Peyer's patch (tissue), 4 donors: ENCODE data around the gene ACY1. TPM values are rescaled to one million over a fixed set of nuclear protein-coding genes. Genes with fewer than 3 reads are reported as not detected.
A peak's percentile ranks its signal among the peaks of the same experiment; 100 is the strongest.

Experiments
- DNase-seq, 3 donors: peaks; one replicate each; pipeline ENCODE4 v3.0.0-alpha.2; 2017 to 2019
- H3K27ac ChIP-seq, 4 donors: fragments of 200-600 bp; sonication (generic); one replicate each; pipeline ENCODE4 v1.5.1; 2016 to 2019
- H3K27me3 ChIP-seq, 2 donors: fragments of 200-600 bp; sonication (generic); one replicate each; pipeline ENCODE4 v1.5.1; 2019
- H3K36me3 ChIP-seq, 3 donors: fragments of 200-600 bp; sonication (generic); one replicate each; pipeline ENCODE4 v1.5.1; 2016 to 2019
- H3K4me1 ChIP-seq, 4 donors: fragments of 200-600 bp; sonication (generic); one replicate each; pipeline ENCODE4 v1.5.1; 2016 to 2019
- H3K4me3 ChIP-seq, 4 donors: fragments of 200-600 bp; sonication (generic); 1 replicate in 3 of 4; 2 replicates in 1 of 4; pipeline ENCODE4 v1.5.1; 2016 to 2019; ENCODE audit warnings: mild to moderate bottlenecking in 1 of 4
- H3K9me3 ChIP-seq, 4 donors: fragments of 200-600 bp; sonication (generic); one replicate each; pipeline ENCODE4 v1.5.1; 2016 to 2019; ENCODE audit warnings: mild to moderate bottlenecking in 1 of 4
- POLR2A ChIP-seq, 2 donors: fragments of 450-650 bp; IDR thresholded peaks; one replicate each; pipeline ENCODE4 v1.5.1; 2017; ENCODE audit warnings: antibody characterized with exemption in 2 of 2, mild to moderate bottlenecking in 2 of 2, moderate library complexity in 2 of 2
- total RNA-seq, 4 donors: library from RNA; depleted of rRNA; stranded (reverse); fragments of >200 nt; gene quantifications; one replicate each; pipeline ENCODE4 v1.1.0, GENCODE V29; 2016
- TF ChIP-seq, protein P1 (sequence below), 6 experiments: fragments of 450-650 bp in 4 of 6; fragments of 200-600 bp in 2 of 6; sonication (generic) in 1 of 6; IDR thresholded peaks; one replicate each; pipeline ENCODE4 v1.5.1; 2017 to 2019; ENCODE audit warnings: antibody characterized with exemption in 6 of 6, mild to moderate bottlenecking in 3 of 6, moderate library complexity in 1 of 6

The ACY1 gene
- total RNA-seq, 4 donors from 2014 or later = 95.7 to 977 (median 609) TPM

DNA sequence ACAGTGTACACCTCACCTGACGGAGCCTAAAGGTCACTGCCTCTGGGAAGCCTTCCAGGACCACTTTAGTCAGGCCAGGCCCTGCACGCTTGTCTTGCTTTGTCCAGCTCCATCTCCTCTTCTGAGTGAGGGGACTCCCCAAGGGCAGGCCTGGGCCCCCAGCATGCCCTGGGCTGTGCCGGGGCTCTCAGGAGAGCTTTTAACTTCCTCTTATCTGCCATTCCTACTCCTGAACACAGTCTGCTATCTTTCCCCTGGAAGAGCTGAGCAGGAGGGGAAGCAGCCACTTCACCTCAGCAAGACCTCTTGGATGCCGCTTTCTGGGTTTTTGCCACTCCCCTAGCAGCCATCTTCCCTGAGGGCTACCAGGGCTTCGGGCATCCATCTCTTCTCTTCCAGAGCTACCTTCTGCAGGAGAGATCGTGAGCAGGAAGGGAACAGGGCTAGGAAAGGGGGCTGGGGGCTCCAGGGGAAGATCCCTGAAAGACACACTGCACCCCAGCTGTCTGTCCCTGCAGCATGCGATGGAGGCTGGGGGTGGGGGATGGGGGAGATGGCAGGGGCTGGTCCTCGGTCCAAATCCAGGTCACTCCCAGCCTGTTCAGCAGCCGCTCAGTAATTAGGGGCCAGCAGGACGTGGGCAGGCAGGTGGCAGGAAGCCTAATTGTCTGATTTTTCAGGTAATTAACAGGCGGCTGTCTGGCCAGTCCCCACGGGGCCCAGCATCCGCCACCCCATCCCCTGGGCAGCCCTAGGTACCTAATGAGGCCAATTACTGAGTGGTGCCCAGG, 32.3 kb downstream of the ACY1 start:
- no peaks in the 10 kb centered on the region for H3K36me3 ChIP-seq
- H3K27ac ChIP-seq = no peak overlapping the region
- no peaks in the 10 kb centered on the region for H3K27me3 ChIP-seq
- H3K4me1 ChIP-seq = no peaks in the 10 kb centered on the region
- DNase-seq = no peak
- H3K9me3 ChIP-seq = no peaks in the 10 kb centered on the region
- no peak overlapping the region for H3K4me3 ChIP-seq
- TF ChIP-seq, protein P1, sequence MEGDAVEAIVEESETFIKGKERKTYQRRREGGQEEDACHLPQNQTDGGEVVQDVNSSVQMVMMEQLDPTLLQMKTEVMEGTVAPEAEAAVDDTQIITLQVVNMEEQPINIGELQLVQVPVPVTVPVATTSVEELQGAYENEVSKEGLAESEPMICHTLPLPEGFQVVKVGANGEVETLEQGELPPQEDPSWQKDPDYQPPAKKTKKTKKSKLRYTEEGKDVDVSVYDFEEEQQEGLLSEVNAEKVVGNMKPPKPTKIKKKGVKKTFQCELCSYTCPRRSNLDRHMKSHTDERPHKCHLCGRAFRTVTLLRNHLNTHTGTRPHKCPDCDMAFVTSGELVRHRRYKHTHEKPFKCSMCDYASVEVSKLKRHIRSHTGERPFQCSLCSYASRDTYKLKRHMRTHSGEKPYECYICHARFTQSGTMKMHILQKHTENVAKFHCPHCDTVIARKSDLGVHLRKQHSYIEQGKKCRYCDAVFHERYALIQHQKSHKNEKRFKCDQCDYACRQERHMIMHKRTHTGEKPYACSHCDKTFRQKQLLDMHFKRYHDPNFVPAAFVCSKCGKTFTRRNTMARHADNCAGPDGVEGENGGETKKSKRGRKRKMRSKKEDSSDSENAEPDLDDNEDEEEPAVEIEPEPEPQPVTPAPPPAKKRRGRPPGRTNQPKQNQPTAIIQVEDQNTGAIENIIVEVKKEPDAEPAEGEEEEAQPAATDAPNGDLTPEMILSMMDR (IDR thresholded peaks at IDR 0.05) = no peak
- no peak for TF ChIP-seq POLR2A (IDR thresholded peaks at IDR 0.05)

DNA sequence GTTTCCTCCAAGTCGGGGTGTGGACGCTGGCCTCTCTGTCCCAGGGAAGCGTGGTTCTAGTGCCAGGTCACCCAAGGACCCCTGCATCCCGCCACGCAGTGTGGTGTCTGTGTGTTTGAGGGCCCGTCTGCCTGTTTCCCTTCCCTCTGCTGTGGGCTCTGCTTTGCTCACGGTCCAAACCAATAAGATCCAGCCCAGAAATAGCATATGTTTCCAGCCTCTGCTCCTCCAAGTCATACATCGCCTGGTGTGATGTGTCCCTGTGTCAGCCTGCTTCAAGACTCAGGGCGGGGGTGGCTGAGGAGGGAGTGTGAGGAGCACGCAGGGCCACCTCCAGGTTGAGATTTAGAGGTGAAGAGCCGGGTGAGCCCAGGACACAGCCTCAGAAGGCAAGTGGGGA, 34.3 kb downstream of the ACY1 start:
- H3K27ac ChIP-seq = no peak overlapping the region
- H3K4me3 ChIP-seq = no peak overlapping the region
- no peaks in the 10 kb centered on the region for H3K36me3 ChIP-seq
- H3K9me3 ChIP-seq = no peaks in the 10 kb centered on the region
- no peak for DNase-seq
- TF ChIP-seq, protein P1 (IDR thresholded peaks at IDR 0.05) = no peak
- TF ChIP-seq POLR2A (IDR thresholded peaks at IDR 0.05) = no peak
- no peaks in the 10 kb centered on the region for H3K4me1 ChIP-seq
- no peaks in the 10 kb centered on the region for H3K27me3 ChIP-seq

DNA sequence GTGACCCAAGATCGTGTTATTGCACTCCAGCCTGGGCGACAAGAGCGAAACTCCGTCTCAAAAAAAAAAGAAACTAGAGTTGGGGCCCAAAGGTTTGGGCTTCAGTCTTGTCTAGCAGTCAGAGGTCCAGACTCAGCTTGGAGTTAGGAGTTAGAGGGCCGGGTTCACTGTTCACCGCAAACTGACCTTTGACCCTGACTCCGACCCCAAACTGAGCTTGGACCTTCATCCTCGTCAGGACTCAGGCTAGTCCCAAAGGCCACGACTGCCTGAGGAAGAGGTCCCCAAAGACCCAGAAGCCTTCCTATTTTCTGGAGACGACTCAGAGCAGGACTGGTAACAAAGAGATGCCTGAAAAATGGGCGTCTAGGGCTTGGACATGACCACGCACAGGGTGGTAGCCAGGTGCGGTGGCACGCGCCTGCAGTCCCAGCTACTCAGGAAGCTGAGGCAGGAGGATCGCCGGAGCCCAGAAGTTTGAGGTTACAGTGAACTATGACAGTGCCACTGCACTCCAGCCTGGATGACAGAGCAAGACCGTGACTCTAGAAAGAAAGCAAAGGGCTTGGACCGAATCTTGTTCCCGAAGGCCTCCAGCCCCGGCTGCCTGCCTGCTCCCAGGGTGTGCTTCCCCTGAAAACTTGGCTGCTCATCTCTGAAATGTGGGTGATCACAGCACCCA, 35.1 kb downstream of the ACY1 start:
- Histone ChIP-seq H3K9me3 (no peaks in the 10 kb centered on the region), H3K27ac (peak overlapping the region in 1 of 4 donors; percentile 16), H3K4me3 (no peak overlapping the region), H3K36me3 (no peaks in the 10 kb centered on the region), H3K27me3 (no peaks in the 10 kb centered on the region), H3K4me1 (no peaks in the 10 kb centered on the region)
- no peak for TF ChIP-seq POLR2A (IDR thresholded peaks at IDR 0.05)
- TF ChIP-seq, protein P1 (IDR thresholded peaks at IDR 0.05) = no peak
- no peak for DNase-seq

DNA sequence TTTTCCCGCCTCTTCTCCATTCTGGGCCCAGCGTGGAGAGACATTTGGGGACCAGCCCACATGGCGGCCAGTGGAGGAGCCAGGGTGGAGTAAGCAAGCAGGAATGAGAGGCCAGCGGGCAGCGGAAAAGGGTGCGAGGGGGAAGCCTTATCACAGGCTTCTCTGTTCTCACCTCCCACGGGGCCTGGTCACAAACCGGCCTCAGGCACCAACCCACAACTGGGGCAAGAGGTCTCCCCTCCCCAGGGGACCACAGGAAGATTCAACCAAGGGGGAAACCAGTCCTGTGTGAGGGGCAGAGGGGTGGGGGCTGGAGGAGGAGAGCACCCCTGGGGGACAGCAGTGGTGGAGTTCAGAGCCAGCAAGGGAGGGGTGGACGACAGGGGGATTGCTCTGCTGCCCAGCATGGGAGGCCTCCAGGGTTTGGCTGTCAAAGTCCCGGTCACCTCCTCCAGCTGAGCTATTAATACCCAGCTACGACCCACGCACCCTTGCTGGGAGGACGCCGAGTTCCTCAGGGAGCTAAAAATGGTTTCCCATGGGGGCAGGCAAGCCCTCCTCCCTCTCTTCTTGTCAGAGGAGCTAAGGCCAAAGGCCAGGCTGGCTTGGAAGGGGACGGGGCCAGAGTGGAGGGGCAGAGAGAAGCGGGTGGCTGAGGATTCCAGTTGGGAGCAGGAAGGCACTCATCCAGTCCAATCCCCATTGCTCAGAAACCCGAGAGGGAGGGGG, 36.2 kb downstream of the ACY1 start:
- Histone ChIP-seq H3K4me3 (no peak overlapping the region), H3K27ac (peak overlapping the region in 1 of 4 donors; percentile 35), H3K9me3 (no peaks in the 10 kb centered on the region), H3K4me1 (no peaks in the 10 kb centered on the region), H3K36me3 (no peaks in the 10 kb centered on the region), H3K27me3 (no peaks in the 10 kb centered on the region)
- no peak for TF ChIP-seq POLR2A (IDR thresholded peaks at IDR 0.05)
- TF ChIP-seq, protein P1 (IDR thresholded peaks at IDR 0.05) = no peak
- no peak for DNase-seq

DNA sequence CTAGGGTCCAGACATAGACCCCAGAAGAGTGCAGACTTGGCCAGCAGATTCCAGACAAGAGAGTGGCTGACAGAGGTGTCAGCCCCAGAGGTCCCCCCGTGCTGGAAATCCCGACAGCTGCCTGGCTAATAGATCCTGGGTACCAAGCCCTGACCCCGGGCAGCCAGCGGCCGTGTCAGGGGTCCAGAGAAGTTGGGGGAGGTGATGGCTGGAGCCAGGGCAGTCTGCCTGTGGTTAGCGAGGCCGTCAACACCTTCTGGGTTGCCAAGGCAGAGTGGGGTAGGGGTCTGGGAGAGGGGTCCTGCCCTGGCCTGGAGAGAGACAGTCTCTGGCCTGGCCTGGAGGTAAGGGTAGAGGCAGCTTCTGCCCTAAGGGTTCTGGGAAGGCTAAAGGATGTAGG, 37.5 kb downstream of the ACY1 start:
- Histone ChIP-seq H3K9me3 (no peaks in the 10 kb centered on the region), H3K27ac (no peak overlapping the region), H3K27me3 (no peaks in the 10 kb centered on the region), H3K36me3 (no peaks in the 10 kb centered on the region), H3K4me3 (no peak overlapping the region), H3K4me1 (no peaks in the 10 kb centered on the region)
- DNase-seq = no peak
- TF ChIP-seq, protein P1 (IDR thresholded peaks at IDR 0.05) = no peak
- TF ChIP-seq POLR2A (IDR thresholded peaks at IDR 0.05) = no peak
